ENCODE results near the gene PSMB11. TPM values are rescaled to one million over a fixed set of nuclear protein-coding genes. Genes with fewer than 3 reads are reported as not detected.

PSMB11 gene
- total RNA-seq, 2 experiments from 2014 or later: not detected

GRCh38 chr14:23043145-23043544 lies 1.1 kb downstream of the PSMB11 start:
- Mint-ChIP-seq H3K4me3 (no peak overlapping the region), H3K27me3 (peaks cover 2% of the 10 kb centered on the region), H3K36me3 (ENCODE audit: low read depth) (peaks cover 2% of the 10 kb centered on the region), H3K27ac (no peak overlapping the region), H3K9me3 (ENCODE audit: low read depth) (no peaks in the 10 kb centered on the region), H3K4me1 (no peaks in the 10 kb centered on the region)
- ChIA-PET POLR2A (interaction anchor here (0.6 kb wide), 1 partner anchor 24 kb away, joined by 7 read pairs; no protein-coding TSS in a partner anchor), CTCF (interaction anchor here (1.1 to 2.8 kb wide), 4 partner anchors 15 to 59 kb away, joined by 3 to 9 read pairs (median 6); partner anchors contain the start of gene CDH24)
- ATAC-seq (no peak), DNase-seq (no peak)
- intact Hi-C loops (cut with DNase I, micrococcal nuclease): no loop called here

- POLR2A ChIA-PET: no interaction called here
- CTCF ChIA-PET: interaction anchor here (0.9 to 2.8 kb wide), 3 partner anchors 11 to 59 kb away, joined by 3 to 9 read pairs (median 5); no protein-coding TSS in a partner anchor
- peaks cover 2% of the 10 kb centered on the region for H3K27me3 Mint-ChIP-seq
- no peaks in the 10 kb centered on the region for H3K4me1 Mint-ChIP-seq
- ATAC-seq (no peak), DNase-seq (no peak)
- H3K27ac Mint-ChIP-seq: no peak overlapping the region
- H3K9me3 Mint-ChIP-seq (ENCODE audit: low read depth): no peaks in the 10 kb centered on the region
- H3K4me3 Mint-ChIP-seq: no peak overlapping the region
- intact Hi-C loops (cut with DNase I, micrococcal nuclease): no loop called here
- peaks cover 2% of the 10 kb centered on the region for H3K36me3 Mint-ChIP-seq (ENCODE audit: low read depth)
Observed at GRCh38 chr14:23043754-23044153, 1.7 kb downstream of the PSMB11 start.

- no peak for ATAC-seq
- no peaks in the 10 kb centered on the region for H3K4me1 Mint-ChIP-seq
- ChIA-PET POLR2A (no interaction called here), CTCF (no interaction called here)
- peaks cover 2% of the 10 kb centered on the region for H3K36me3 Mint-ChIP-seq (ENCODE audit: low read depth)
- H3K4me3 Mint-ChIP-seq: no peak overlapping the region
- no peaks in the 10 kb centered on the region for H3K9me3 Mint-ChIP-seq (ENCODE audit: low read depth)
- no peak overlapping the region for H3K27ac Mint-ChIP-seq
- peaks cover 2% of the 10 kb centered on the region for H3K27me3 Mint-ChIP-seq
- intact Hi-C loops (cut with DNase I, micrococcal nuclease): no loop called here
- no peak for DNase-seq
Observed at GRCh38 chr14:23044840-23045239, 2.8 kb downstream of the PSMB11 start.

GRCh38 chr14:23045419-23046357 lies 3.7 kb downstream of the PSMB11 start:
- Mint-ChIP-seq H3K27ac (no peak overlapping the region), H3K4me3 (no peak overlapping the region), H3K4me1 (no peaks in the 10 kb centered on the region), H3K9me3 (ENCODE audit: low read depth) (no peaks in the 10 kb centered on the region), H3K27me3 (peaks cover 2% of the 10 kb centered on the region), H3K36me3 (ENCODE audit: low read depth) (peaks cover 2% of the 10 kb centered on the region)
- ATAC-seq: no peak
- ChIA-PET POLR2A (no interaction called here), CTCF (interaction anchor here (0.6 to 1.3 kb wide), 4 partner anchors 14 to 69 kb away, joined by 3 to 4 read pairs (median 4); no protein-coding TSS in a partner anchor)
- intact Hi-C loops (cut with DNase I, micrococcal nuclease): no loop called here
- no peak for DNase-seq

GRCh38 chr14:23047034-23047634 lies 5.1 kb downstream of the PSMB11 start:
- ChIA-PET CTCF (interaction anchor here (0.8 to 1.6 kb wide), 5 partner anchors 11 to 62 kb away, joined by 3 to 6 read pairs (median 3); partner anchors contain the start of gene CDH24), POLR2A (interaction anchor here (0.6 kb wide), 1 partner anchor 1598 kb away, joined by 3 read pairs; no protein-coding TSS in a partner anchor)
- Mint-ChIP-seq H3K4me3 (no peak overlapping the region), H3K4me1 (no peaks in the 10 kb centered on the region), H3K36me3 (ENCODE audit: low read depth) (peaks cover 2% of the 10 kb centered on the region), H3K27me3 (peaks cover 2% of the 10 kb centered on the region), H3K27ac (no peak overlapping the region), H3K9me3 (ENCODE audit: low read depth) (no peaks in the 10 kb centered on the region)
- DNase-seq (no peak), ATAC-seq (no peak)
- intact Hi-C loops (cut with DNase I, micrococcal nuclease): no loop called here

GRCh38 chr14:23047751-23048693 lies 6.0 kb downstream of the PSMB11 start:
- H3K4me3 Mint-ChIP-seq: no peak overlapping the region
- peaks cover 2% of the 10 kb centered on the region for H3K27me3 Mint-ChIP-seq
- ATAC-seq (no peak), DNase-seq (no peak)
- no peaks in the 10 kb centered on the region for H3K9me3 Mint-ChIP-seq (ENCODE audit: low read depth)
- POLR2A ChIA-PET: no interaction called here
- H3K36me3 Mint-ChIP-seq (ENCODE audit: low read depth): peaks cover 2% of the 10 kb centered on the region
- CTCF ChIA-PET: interaction anchor here (1.1 to 1.6 kb wide), 2 partner anchors 41 to 58 kb away, joined by 3 read pairs; no protein-coding TSS in a partner anchor
- H3K27ac Mint-ChIP-seq: no peak overlapping the region
- intact Hi-C loops (cut with DNase I, micrococcal nuclease): no loop called here
- H3K4me1 Mint-ChIP-seq: no peaks in the 10 kb centered on the region

GRCh38 chr14:23049011-23049410 lies 7.0 kb downstream of the PSMB11 start:
- intact Hi-C loops (cut with DNase I, micrococcal nuclease): no loop called here
- POLR2A ChIA-PET: no interaction called here
- Mint-ChIP-seq H3K36me3 (ENCODE audit: low read depth) (peaks cover 2% of the 10 kb centered on the region), H3K9me3 (ENCODE audit: low read depth) (no peaks in the 10 kb centered on the region), H3K27ac (no peak overlapping the region), H3K4me1 (no peaks in the 10 kb centered on the region), H3K4me3 (no peak overlapping the region), H3K27me3 (peaks cover 2% of the 10 kb centered on the region)
- no peak for DNase-seq
- ATAC-seq: no peak
- CTCF ChIA-PET: interaction anchor here (0.6 to 1.3 kb wide), 3 partner anchors 42 to 67 kb away, joined by 3 to 4 read pairs (median 3); no protein-coding TSS in a partner anchor

GRCh38 chr14:23051141-23052057 lies 9.4 kb downstream of the PSMB11 start:
- intact Hi-C loops (cut with DNase I, micrococcal nuclease): no loop called here
- Mint-ChIP-seq H3K4me3 (no peak overlapping the region), H3K27me3 (peaks cover 2% of the 10 kb centered on the region)

GRCh38 chr14:23052182-23052623 lies 10.2 kb downstream of the PSMB11 start:
- intact Hi-C loops (cut with DNase I, micrococcal nuclease): no loop called here
- peaks cover 2% of the 10 kb centered on the region for H3K36me3 Mint-ChIP-seq (ENCODE audit: low read depth)

More at GRCh38 chr14:23051141-23052057, 9.4 kb downstream of the PSMB11 start:
- peaks cover 5% of the 10 kb centered on the region for H3K4me1 Mint-ChIP-seq
- no peak for ATAC-seq
- H3K36me3 Mint-ChIP-seq (ENCODE audit: low read depth): peaks cover 2% of the 10 kb centered on the region
- H3K9me3 Mint-ChIP-seq (ENCODE audit: low read depth): no peaks in the 10 kb centered on the region
- H3K27ac Mint-ChIP-seq: no peak overlapping the region
- CTCF ChIA-PET: interaction anchor here (0.8 to 19.3 kb wide), 6 partner anchors 17 to 79 kb away, joined by 3 to 751 read pairs (median 8); partner anchors contain the start of gene AJUBA
- no peak for DNase-seq
- POLR2A ChIA-PET: no interaction called here

GRCh38 chr14:23052671-23053070 lies 10.7 kb downstream of the PSMB11 start:
- POLR2A ChIA-PET: interaction anchor here (0.6 kb wide), 1 partner anchor 57 kb away, joined by 3 read pairs; no protein-coding TSS in a partner anchor
- no peaks in the 10 kb centered on the region for H3K27me3 Mint-ChIP-seq
- peaks cover 11% of the 10 kb centered on the region for H3K4me1 Mint-ChIP-seq
- intact Hi-C loops (cut with DNase I, micrococcal nuclease): no loop called here
- no peak for DNase-seq
- H3K9me3 Mint-ChIP-seq (ENCODE audit: low read depth): no peaks in the 10 kb centered on the region
- ATAC-seq: no peak
- no peak overlapping the region for H3K27ac Mint-ChIP-seq
- CTCF ChIA-PET: interaction anchor here (0.5 to 19.3 kb wide), 9 partner anchors 13 to 97 kb away, joined by 3 to 751 read pairs (median 4); partner anchors contain the start of gene AJUBA
- no peak overlapping the region for H3K4me3 Mint-ChIP-seq
- no peaks in the 10 kb centered on the region for H3K36me3 Mint-ChIP-seq (ENCODE audit: low read depth)

More at GRCh38 chr14:23052182-23052623, 10.2 kb downstream of the PSMB11 start:
- Mint-ChIP-seq H3K9me3 (ENCODE audit: low read depth) (no peaks in the 10 kb centered on the region), H3K4me1 (peaks cover 11% of the 10 kb centered on the region), H3K27ac (no peak overlapping the region), H3K27me3 (peaks cover 2% of the 10 kb centered on the region), H3K4me3 (no peak overlapping the region)
- CTCF ChIA-PET: interaction anchor here (0.8 to 19.3 kb wide), 7 partner anchors 12 to 80 kb away, joined by 3 to 751 read pairs (median 11); partner anchors contain the start of gene AJUBA
- ATAC-seq (no peak), DNase-seq (peak; percentile 44)
- POLR2A ChIA-PET: interaction anchor here (0.6 kb wide), 1 partner anchor 57 kb away, joined by 3 read pairs; no protein-coding TSS in a partner anchor

Data from activated CD4-positive, alpha-beta T cell treated with anti-CD3 and anti-CD28 coated beads for 36 hours (primary cell).